ENCODE results near the gene CD40.
A peak's percentile ranks its signal among the peaks of the same experiment; 100 is the strongest.

CD40 gene

DNA sequence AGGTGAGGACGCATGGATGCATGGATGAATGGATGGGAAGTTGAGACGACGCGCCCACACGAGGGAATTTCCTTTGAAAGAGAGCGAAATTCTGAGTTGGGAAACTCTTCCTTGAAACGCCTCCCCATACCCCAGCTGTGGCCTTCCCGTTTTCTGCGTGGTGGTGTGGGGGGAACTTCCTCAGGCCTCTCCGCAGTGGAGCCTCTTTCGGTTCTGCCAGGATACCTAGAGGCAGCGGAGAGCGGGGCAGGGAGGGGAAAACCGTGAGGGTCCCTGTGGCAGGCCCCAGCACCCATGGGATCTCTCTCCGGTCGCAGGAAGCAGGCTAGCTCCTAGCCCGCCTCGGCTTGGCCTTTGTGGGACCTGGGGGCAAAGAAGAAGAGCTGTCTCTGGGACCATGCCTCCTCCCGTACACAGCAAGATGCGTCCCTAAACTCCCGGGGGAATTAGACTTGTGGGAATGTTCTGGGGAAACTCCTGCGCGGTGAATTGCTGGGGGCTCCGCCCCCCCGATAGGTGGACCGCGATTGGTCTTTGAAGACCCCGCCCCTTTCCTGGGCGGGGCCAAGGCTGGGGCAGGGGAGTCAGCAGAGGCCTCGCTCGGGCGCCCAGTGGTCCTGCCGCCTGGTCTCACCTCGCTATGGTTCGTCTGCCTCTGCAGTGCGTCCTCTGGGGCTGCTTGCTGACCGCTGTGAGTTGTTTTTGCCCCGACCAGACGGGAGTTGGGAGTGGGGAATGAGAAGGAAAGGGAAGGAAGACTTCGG is at the start of gene CD40:
CD40 (plus strand) TSS at position 611 of the 764 bp plus-strand sequence; CDS start at position 641, 30 bp downstream.
- Histone ChIP-seq H3K9ac (ENCODE audit: low read length) (no peak within 1 kb of the TSS), H3K27me3 (ENCODE audit: control insufficient read depth, insufficient read depth, low read length) (no peaks in the 10 kb centered on the region), H3K4me3 (ENCODE audit: low read length) (peak within 1 kb of the TSS; percentile 34), H3K27ac (ENCODE audit: low read length) (no peak within 1 kb of the TSS), H3K9me3 (ENCODE audit: control insufficient read depth, low read depth, low read length) (no peaks in the 10 kb centered on the region), H3K4me1 (ENCODE audit: control insufficient read depth, low read depth, low read length) (no peaks in the 10 kb centered on the region), H3K36me3 (ENCODE audit: control insufficient read depth, low read depth, low read length) (no peaks in the 10 kb centered on the region)

DNA sequence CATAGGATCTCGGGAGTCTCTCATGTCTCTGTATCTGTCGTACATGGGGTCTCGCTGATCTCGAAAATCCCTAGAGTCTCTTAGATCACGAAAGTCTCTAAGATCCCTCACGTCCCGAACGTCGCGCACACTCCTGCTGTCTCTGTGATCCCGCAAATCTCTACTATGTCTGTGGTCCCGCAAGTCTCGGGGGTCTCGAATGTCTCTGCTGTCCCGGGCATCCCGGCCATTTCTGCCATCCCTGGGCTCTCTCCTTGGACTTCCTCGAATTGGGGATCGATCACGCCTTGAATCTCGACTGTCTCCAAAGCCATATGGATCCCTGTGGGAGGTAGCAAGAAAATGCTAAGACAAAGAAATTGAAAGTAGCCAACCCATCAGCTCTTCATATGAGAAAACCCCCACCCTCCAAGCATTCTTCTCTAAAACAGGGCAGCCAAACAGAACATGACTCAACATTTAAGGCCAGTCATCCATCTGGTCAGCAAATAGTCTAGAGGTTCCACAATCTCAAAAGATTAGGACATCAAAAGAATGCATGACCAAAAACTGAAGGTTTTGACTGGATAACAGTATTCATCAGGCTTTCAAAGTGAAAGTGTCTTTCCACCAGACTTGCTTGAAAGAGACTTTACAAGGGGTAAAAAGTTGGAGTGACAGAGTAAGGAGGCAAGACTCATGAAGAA is 47.8 kb upstream of the CD40 start:
- H3K9me3 ChIP-seq (ENCODE audit: control insufficient read depth, low read depth, low read length), result no peaks in the 10 kb centered on the region
- no peak overlapping the region for H3K9ac ChIP-seq (ENCODE audit: low read length)
- no peaks in the 10 kb centered on the region for H3K27me3 ChIP-seq (ENCODE audit: control insufficient read depth, insufficient read depth, low read length)
- peaks cover 51% of the 10 kb centered on the region for H3K36me3 ChIP-seq (ENCODE audit: control insufficient read depth, low read depth, low read length)
- H3K27ac ChIP-seq (ENCODE audit: low read length), result no peak overlapping the region
- peaks cover 26% of the 10 kb centered on the region for H3K4me1 ChIP-seq (ENCODE audit: control insufficient read depth, low read depth, low read length)
- no peak overlapping the region for H3K4me3 ChIP-seq (ENCODE audit: low read length)

DNA sequence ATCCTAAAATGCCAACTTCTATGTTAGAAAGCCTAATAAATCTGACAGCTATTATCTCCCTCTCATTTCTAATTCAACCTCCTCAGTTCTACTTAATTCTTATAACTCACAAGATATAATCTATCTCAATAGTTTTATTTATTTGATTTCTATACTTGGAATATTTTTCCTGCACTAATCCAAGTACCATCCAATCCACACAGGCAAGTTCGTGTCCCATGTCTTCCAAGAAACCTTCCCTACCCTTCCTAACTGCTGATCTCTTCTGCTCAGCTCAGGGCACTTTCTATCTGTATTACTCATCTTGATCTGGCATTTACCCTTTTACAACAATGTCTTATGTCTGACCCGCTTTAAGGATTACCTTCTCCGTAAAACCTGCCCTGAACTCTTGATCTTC is 46.5 kb upstream of the CD40 start:
- H3K36me3 ChIP-seq (ENCODE audit: control insufficient read depth, low read depth, low read length), result peaks cover 44% of the 10 kb centered on the region
- H3K4me1 ChIP-seq (ENCODE audit: control insufficient read depth, low read depth, low read length), result peaks cover 29% of the 10 kb centered on the region
- no peak overlapping the region for H3K27ac ChIP-seq (ENCODE audit: low read length)
- H3K9ac ChIP-seq (ENCODE audit: low read length), result no peak overlapping the region
- no peak overlapping the region for H3K4me3 ChIP-seq (ENCODE audit: low read length)
- H3K9me3 ChIP-seq (ENCODE audit: control insufficient read depth, low read depth, low read length), result no peaks in the 10 kb centered on the region
- H3K27me3 ChIP-seq (ENCODE audit: control insufficient read depth, insufficient read depth, low read length), result no peaks in the 10 kb centered on the region

DNA sequence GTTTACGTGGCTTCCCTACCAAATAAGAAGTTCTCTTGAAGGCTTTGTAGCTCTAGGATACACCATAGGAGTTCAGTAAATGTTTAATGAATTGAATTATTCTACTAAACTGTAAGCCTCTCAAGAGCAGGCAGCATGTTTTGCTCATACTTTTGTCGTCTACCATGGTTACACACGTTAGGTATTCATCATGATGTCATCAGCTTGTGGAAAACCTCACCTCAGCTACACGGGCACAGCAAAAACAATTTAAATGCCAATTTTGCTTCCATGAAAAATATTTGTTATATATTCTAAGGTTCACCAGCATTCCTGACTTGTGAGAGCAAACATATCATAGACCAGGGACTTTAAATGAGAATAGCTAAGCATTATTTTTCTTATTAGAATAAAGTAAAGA is 45.1 kb upstream of the CD40 start:
- Histone ChIP-seq H3K9me3 (ENCODE audit: control insufficient read depth, low read depth, low read length) (no peaks in the 10 kb centered on the region), H3K4me3 (ENCODE audit: low read length) (no peak overlapping the region), H3K4me1 (ENCODE audit: control insufficient read depth, low read depth, low read length) (peaks cover 33% of the 10 kb centered on the region), H3K9ac (ENCODE audit: low read length) (no peak overlapping the region), H3K36me3 (ENCODE audit: control insufficient read depth, low read depth, low read length) (peaks cover 36% of the 10 kb centered on the region), H3K27ac (ENCODE audit: low read length) (no peak overlapping the region), H3K27me3 (ENCODE audit: control insufficient read depth, insufficient read depth, low read length) (no peaks in the 10 kb centered on the region)

DNA sequence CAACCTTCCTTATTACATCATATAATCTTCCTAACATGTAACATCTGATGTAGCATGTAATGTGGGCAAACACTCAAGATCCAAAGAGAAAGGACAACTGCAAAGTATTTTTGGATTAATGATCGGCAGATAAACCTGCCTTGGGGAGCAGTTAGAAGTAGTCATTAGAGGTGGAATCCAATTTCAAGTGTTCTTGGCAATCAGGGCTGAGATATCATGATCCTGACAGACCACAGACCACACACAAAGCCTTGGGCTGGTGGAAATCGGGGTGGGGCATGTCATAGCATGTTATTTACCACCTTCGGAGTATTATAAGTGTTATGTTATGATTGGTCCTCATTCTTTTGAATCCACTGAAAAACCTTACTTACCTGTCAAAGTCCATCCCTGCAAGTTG is 44.7 kb upstream of the CD40 start:
- Histone ChIP-seq H3K27ac (ENCODE audit: low read length) (peak overlapping the region; percentile 43), H3K27me3 (ENCODE audit: control insufficient read depth, insufficient read depth, low read length) (no peaks in the 10 kb centered on the region), H3K9me3 (ENCODE audit: control insufficient read depth, low read depth, low read length) (no peaks in the 10 kb centered on the region), H3K4me3 (ENCODE audit: low read length) (peak overlapping the region; percentile 29), H3K36me3 (ENCODE audit: control insufficient read depth, low read depth, low read length) (peaks cover 36% of the 10 kb centered on the region), H3K4me1 (ENCODE audit: control insufficient read depth, low read depth, low read length) (peaks cover 33% of the 10 kb centered on the region), H3K9ac (ENCODE audit: low read length) (peak overlapping the region; percentile 6)

DNA sequence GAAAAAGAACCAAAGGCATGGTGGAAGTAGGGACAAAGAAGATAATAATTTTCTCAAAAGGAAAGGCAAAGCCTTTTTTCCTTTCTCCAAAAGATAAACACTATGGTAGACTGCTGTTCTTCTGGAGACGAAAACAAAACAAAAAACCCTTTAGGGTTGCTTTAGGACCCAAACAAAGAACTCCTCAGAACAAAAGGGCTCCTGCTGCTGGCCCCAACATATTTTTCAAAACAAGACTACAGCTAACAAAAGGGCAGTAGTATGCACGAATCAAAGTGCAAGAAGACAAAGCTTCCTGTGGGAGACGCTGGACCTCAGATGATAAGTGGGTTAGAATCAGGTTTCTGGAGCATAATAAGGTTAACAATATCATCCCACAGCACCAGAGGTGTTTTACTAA is 44.1 kb upstream of the CD40 start:
- H3K27ac ChIP-seq (ENCODE audit: low read length), result peak overlapping the region; percentile 43
- H3K4me3 ChIP-seq (ENCODE audit: low read length), result peak overlapping the region; percentile 29
- H3K9ac ChIP-seq (ENCODE audit: low read length), result peak overlapping the region; percentile 6
- H3K9me3 ChIP-seq (ENCODE audit: control insufficient read depth, low read depth, low read length), result no peaks in the 10 kb centered on the region
- H3K36me3 ChIP-seq (ENCODE audit: control insufficient read depth, low read depth, low read length), result peaks cover 37% of the 10 kb centered on the region
- peaks cover 33% of the 10 kb centered on the region for H3K4me1 ChIP-seq (ENCODE audit: control insufficient read depth, low read depth, low read length)
- H3K27me3 ChIP-seq (ENCODE audit: control insufficient read depth, insufficient read depth, low read length), result no peaks in the 10 kb centered on the region

DNA sequence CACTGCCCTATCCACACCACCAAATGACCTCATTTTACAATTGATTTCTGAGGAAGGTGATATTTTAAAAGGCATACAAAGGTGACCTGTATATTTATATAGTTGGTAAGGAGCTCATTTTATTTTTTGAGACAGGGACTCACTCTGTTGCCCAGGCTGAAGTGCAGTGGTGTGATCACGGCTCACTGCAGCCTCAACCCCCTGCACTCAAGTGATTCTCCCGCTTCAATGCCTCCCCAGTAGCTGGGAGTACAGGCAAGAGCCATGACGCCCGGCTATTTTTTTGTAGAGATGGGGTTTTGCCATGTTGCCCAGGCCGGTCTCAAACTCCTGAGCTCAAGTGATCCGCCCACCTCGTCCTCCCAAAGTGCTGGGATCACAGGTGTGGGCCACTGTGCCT is 41.3 kb upstream of the CD40 start:
- H3K4me3 ChIP-seq (ENCODE audit: low read length), result no peak overlapping the region
- H3K36me3 ChIP-seq (ENCODE audit: control insufficient read depth, low read depth, low read length), result peaks cover 33% of the 10 kb centered on the region

DNA sequence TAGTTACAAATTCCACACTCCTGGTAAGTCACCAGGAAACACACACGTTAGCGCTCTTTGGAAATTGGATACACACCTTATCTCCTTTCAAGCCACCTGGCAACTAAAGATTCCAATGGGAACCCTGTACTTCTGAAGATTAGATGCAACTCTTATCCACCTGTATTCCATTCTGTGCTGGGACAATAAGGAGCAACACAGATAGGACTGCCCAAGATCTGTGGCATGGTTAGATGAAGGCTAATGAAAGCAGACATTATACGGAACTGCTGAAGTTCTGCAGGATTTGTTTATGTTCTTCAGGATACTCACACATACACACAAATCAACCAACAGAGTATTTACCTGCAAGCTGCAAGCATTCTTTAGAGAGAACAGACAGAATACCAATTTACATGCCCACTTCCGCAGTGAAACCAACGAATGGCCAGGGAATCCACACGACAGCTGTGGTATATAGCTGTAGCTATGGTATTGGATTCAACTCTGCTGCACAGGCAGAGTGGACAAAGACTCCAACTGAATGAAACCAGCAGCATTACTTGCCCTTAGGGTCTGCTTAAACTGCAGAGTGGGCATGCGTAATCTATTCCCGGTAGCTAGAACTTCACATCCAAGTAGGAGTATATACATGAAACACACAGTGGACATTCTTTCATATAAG is 40.3 kb upstream of the CD40 start:
- Histone ChIP-seq H3K4me1 (ENCODE audit: control insufficient read depth, low read depth, low read length) (peaks cover 29% of the 10 kb centered on the region), H3K27ac (ENCODE audit: low read length) (no peak overlapping the region), H3K27me3 (ENCODE audit: control insufficient read depth, insufficient read depth, low read length) (no peaks in the 10 kb centered on the region), H3K9ac (ENCODE audit: low read length) (no peak overlapping the region), H3K9me3 (ENCODE audit: control insufficient read depth, low read depth, low read length) (no peaks in the 10 kb centered on the region), H3K4me3 (ENCODE audit: low read length) (no peak overlapping the region), H3K36me3 (ENCODE audit: control insufficient read depth, low read depth, low read length) (peaks cover 33% of the 10 kb centered on the region)

More for the DNA sequence above, 41.3 kb upstream of the CD40 start:
- Histone ChIP-seq H3K9me3 (ENCODE audit: control insufficient read depth, low read depth, low read length) (no peaks in the 10 kb centered on the region), H3K27ac (ENCODE audit: low read length) (no peak overlapping the region), H3K4me1 (ENCODE audit: control insufficient read depth, low read depth, low read length) (peaks cover 29% of the 10 kb centered on the region), H3K27me3 (ENCODE audit: control insufficient read depth, insufficient read depth, low read length) (no peaks in the 10 kb centered on the region), H3K9ac (ENCODE audit: low read length) (no peak overlapping the region)

DNA sequence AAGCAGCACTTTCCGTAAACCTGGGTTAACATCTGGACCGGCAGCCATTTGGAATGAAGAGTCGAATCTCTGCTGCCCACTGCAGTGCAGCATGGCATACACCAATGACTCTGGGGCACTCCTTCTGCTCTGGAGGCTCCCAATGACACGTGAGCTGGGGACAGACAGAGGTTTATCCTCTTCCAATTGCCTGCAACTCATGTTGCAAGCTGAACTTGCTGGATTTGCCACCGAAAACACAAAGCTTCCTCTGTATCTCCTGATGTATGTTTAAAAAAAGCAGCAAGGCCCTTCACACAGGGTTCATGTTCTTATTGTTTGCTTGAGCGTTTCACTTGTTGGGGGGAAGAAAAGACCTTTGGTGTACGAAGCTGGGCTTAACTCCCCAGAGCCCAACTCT is 39.2 kb upstream of the CD40 start:
- Histone ChIP-seq H3K9ac (ENCODE audit: low read length) (no peak overlapping the region), H3K27ac (ENCODE audit: low read length) (no peak overlapping the region), H3K9me3 (ENCODE audit: control insufficient read depth, low read depth, low read length) (no peaks in the 10 kb centered on the region), H3K27me3 (ENCODE audit: control insufficient read depth, insufficient read depth, low read length) (no peaks in the 10 kb centered on the region), H3K4me1 (ENCODE audit: control insufficient read depth, low read depth, low read length) (peaks cover 19% of the 10 kb centered on the region), H3K4me3 (ENCODE audit: low read length) (no peak overlapping the region), H3K36me3 (ENCODE audit: control insufficient read depth, low read depth, low read length) (peaks cover 33% of the 10 kb centered on the region)

DNA sequence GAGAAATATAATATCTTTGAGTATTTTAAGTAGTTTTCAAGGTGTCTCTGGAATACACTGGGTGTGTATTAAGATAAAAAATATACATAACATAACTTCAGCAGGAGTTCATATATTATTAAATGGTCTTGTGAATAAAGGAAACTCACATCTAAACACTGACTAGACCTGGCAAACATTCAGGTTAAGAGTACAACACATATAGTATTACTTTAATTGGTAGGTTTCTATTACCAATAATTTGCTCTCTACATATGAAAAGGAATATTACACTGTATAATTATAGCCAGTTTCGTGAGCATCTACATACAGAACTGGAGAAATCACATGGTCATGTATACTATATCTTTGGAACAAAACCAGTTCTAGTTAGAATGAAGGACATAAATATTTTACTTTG is 37.0 kb upstream of the CD40 start:
- H3K4me1 ChIP-seq (ENCODE audit: control insufficient read depth, low read depth, low read length), result peaks cover 8% of the 10 kb centered on the region
- no peaks in the 10 kb centered on the region for H3K27me3 ChIP-seq (ENCODE audit: control insufficient read depth, insufficient read depth, low read length)
- no peak overlapping the region for H3K9ac ChIP-seq (ENCODE audit: low read length)
- H3K9me3 ChIP-seq (ENCODE audit: control insufficient read depth, low read depth, low read length), result no peaks in the 10 kb centered on the region
- H3K36me3 ChIP-seq (ENCODE audit: control insufficient read depth, low read depth, low read length), result peaks cover 20% of the 10 kb centered on the region
- H3K27ac ChIP-seq (ENCODE audit: low read length), result no peak overlapping the region
- no peak overlapping the region for H3K4me3 ChIP-seq (ENCODE audit: low read length)

DNA sequence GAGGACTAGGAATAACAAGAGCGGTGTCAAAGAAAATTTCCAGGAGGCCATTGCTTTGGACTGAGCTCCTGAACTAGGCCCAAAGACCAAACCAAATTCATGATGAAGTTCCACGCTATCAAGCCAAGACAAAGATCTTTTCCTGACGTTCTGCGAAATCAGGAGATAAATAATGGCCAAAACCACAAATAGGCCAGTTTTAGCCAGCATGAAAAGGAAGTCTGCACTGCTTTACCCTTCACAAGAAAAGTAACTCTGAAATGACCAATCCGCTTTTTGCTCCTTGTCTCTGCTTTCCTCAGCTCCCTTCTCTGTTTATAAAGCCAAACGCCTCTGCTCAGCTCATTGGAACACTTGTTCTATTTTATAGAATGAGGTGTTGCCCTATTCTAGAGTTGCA is 35.0 kb upstream of the CD40 start:
- Histone ChIP-seq H3K9me3 (ENCODE audit: control insufficient read depth, low read depth, low read length) (no peaks in the 10 kb centered on the region), H3K9ac (ENCODE audit: low read length) (no peak overlapping the region), H3K36me3 (ENCODE audit: control insufficient read depth, low read depth, low read length) (peaks cover 15% of the 10 kb centered on the region), H3K4me3 (ENCODE audit: low read length) (no peak overlapping the region), H3K27me3 (ENCODE audit: control insufficient read depth, insufficient read depth, low read length) (no peaks in the 10 kb centered on the region), H3K27ac (ENCODE audit: low read length) (no peak overlapping the region), H3K4me1 (ENCODE audit: control insufficient read depth, low read depth, low read length) (no peaks in the 10 kb centered on the region)

Measured in iPS-18a (cell line).